Stimulated activated CD8-positive, alpha-beta memory T cell treated with anti-CD3 and anti-CD28 coated beads, Interleukin-12 subunit alpha, Interleukin-12 subunit beta, amount 100 ng/mL, for 4 hours (primary cell): ENCODE results near the gene PTPRN2.
"Not testable (repeated sequence)": the region's sequence is repeated elsewhere in the genome, so short reads cannot be mapped to it uniquely, and the experiment has no call there.

Source experiments
- DNase-seq: peaks from one replicate; pipeline ENCODE4 v3.0.0-alpha.2; 2020; ENCODE audit warnings: low read depth

PTPRN2 gene

GRCh38 chr7:158443688-158444483 is 143.7 kb downstream of the PTPRN2 start:
- DNase-seq: no peak

GRCh38 chr7:158443014-158443687 is 144.5 kb downstream of the PTPRN2 start:
- no peak for DNase-seq

GRCh38 chr7:158442260-158442659 is 145.4 kb downstream of the PTPRN2 start:
- no peak for DNase-seq

- DNase-seq: no peak
These were observed 148.6 kb downstream of the PTPRN2 start for GRCh38 chr7:158439035-158439434.

DNA sequence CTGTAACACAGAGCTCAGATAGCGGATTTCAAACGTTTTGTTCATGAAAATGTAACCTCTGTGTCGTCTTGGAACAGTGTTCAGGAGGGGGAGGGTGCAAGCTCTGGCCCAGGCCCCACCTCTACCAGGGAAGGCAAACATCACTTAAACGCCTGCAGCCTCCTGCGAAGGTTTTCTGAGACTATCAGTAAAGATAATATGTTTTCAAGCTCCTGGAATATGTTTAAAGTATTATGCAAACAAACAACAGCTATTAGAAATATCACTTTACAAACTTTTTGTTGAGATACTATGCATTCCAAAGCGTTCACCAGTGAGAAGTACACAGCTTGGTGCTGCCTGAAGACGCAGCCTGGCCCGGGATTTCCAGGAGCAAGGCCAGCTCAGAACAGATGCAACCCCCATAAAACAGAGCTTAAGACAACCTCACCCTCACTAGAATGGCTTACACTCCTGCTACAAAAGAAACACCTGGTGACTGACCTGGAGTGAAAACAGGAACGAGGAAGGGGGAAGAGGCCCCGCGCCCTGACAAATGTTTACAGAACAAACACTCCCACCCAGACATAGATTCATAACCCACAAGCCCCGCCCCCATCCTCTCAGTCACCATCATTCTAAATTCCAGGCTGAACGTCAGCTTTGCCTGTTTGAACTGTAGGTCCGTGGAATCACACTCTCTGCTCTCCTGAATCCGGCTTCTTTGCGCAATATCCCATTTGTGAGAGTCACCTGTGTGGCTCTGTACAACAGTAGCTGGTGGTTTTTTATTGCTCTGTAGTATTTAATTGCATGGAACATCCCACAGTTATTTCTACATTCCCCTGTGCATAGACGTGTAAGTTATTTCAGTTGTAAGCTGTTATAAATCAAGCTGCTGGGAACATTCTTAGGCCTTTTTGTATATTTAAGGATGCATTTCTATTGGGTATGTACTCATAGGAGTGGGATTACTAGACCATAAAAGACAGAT is 155.0 kb downstream of the PTPRN2 start:
- DNase-seq: no peak

DNA sequence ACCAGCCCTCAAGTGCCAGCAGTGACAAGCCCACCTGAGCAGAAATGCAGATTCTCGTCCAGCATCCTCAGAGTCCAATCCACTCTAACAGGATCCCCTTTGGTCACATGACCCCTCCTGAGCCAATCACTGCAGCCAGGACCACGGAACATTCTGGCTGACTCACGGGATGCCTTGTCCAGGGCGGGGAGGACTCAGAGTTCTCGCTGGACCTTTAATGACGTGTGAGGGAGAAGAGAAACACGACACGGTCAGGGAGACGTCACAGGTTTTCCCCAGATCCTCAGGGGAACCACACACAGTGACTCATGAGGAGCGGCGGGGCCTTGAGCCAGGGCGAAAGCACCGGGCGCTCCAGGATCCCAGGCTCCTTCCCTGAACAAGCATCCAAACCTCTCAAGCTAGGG is 155.7 kb downstream of the PTPRN2 start:
- DNase-seq: no peak

- DNase-seq: no peak
These were observed 156.3 kb downstream of the PTPRN2 start for GRCh38 chr7:158431055-158431940.

- DNase-seq: no peak
These were observed 157.2 kb downstream of the PTPRN2 start for GRCh38 chr7:158430308-158431034.

DNA sequence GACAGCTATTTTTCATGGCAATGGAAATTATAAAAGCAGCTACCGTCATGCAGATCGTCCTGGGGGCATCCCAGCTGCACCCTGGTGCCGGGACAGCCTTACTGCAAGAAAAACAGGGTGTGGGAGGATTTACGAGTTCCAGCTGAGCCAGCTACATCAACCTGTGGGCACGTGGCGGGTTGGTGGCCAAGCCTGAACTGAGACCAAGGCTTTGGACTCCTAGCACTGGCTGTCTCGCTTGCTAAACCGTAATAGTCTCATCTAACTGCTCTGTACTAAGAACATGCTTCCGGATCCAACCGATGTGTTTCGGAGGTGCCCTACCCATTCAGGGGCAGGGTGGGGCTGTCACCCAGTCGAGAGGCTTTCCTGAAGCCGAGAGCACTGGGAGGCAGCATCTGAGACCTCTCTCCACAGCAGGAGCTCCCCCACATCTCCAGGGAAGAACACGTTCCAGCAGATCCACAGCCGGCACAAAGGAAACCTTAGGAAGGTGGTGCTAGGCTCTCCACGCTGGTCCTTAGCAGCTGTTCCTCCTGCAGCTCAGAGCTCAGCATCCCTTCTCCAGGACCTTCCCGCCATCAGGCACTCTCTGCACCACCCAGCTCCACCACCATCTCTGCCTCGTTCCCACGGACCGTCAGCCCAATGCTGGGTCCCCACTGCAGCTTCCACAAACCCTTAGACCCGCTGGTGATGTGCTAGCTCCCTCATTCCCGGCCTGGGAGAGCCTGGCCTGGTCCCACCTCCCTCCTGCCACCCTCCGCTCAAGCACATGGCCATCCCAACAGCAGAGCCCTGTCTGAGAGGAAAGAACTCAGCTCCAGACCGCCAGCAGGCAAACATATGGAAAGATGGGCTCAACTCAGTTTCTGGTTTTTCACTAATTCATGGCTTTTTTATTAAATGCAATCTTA is 158.5 kb downstream of the PTPRN2 start:
- no peak for DNase-seq

DNA sequence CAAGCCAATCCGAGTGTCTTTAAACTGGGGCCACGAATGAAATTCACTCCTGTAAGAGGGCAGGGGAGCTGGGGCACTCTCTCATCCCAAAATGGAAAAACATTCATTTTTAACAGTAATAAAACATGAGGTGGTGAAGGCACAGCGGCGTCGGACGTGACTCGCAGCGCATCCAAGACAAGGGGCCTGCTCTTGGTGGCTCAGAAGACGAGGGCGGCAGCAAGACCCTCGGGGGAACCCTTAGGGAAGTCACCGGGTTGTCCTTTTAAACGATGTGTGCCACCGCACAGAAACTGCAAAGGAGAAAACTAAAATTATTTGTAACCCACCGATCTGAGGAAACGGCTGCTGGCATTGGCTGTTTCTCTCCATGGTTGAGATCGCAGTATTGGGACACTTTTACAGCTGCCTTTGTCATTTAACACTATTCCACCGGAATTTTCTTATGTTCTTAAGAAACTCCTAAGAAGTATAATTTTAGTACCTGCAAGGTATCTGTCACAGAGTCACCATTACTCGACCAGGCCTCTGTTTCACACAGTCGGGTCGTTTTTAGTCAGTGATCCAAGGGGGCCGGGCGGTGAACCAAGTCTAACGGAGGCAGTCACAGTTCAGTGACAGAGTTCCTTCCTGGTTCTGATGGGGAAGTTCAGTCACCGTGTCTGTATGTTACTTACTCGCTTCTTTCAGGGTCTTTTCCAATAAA is 159.3 kb downstream of the PTPRN2 start:
- DNase-seq: no peak

- not testable (repeated sequence) for DNase-seq
These were observed 161.9 kb downstream of the PTPRN2 start for GRCh38 chr7:158425676-158426075.

- DNase-seq: no peak
These were observed 163.1 kb downstream of the PTPRN2 start for GRCh38 chr7:158424531-158424930.

DNA sequence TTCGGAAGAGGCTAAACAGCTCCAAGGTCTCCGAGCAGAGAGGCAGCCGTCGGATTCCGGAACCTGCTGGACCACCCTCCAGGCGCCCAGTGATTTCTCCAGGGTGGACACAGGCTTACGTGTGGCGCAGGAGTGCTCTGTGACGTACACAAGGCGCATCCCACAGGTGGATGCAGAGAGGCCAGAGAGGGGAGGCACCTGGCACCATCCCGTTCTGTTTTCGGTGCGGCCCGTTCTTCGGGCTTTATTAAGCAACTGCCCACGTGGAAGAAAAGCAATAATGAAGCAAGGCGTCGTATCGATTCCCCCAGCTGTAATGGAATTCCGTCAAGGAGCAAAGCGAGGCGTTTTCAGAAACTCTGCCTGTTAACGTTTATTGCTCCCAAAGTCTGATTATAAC is 163.6 kb downstream of the PTPRN2 start:
- no peak for DNase-seq

- DNase-seq: no peak
These were observed 164.6 kb downstream of the PTPRN2 start for GRCh38 chr7:158422887-158423560.

GRCh38 chr7:158422196-158422886 is 165.3 kb downstream of the PTPRN2 start:
- DNase-seq: no peak

DNA sequence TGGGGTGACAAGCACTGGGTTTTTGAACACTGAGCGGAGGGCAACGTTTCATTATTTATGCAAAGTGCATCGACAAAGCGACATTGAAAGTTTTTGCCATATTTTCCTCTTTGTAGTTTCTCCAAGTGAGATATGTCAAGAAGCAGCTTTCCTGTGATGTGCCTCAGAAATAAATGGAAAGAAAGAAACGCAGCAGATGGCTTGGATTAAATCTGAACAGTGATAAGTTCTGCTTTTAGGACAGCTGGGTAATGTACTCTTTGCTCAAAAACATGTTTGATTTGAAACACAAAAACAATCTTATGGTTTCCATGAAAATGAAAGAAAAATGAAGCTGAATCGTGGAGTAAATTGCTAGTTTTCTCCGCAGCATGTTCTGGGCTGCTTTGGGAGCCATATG is 166.3 kb downstream of the PTPRN2 start:
- no peak for DNase-seq

- no peak for DNase-seq
These were observed 166.9 kb downstream of the PTPRN2 start for GRCh38 chr7:158420591-158421340.
